Measurements from ENCODE around the gene MAP2K5.

MAP2K5 gene

GRCh38 chr15:67784856-67785430 is 242.4 kb downstream of the MAP2K5 start:
- Histone ChIP-seq H2BK120ac (ENCODE audit: low read depth, low read length) (no peak overlapping the region), H3K23ac (ENCODE audit: low read length) (no peak overlapping the region), H3K36me3 (ENCODE audit: control insufficient read depth, insufficient read depth, low read length) (no peaks in the 10 kb centered on the region), H4K8ac (ENCODE audit: low read depth, low read length) (no peak overlapping the region), H2BK5ac (ENCODE audit: low read length) (no peak overlapping the region), H2BK15ac (replicated peaks; ENCODE audit: low read depth) (no peak overlapping the region), H4K5ac (ENCODE audit: low read length) (no peak overlapping the region), H3K27me3 (ENCODE audit: insufficient read depth, low read length, poor library complexity) (no peaks in the 10 kb centered on the region), H3K4me1 (ENCODE audit: control insufficient read depth, low read depth, low read length) (peaks cover 4% of the 10 kb centered on the region), H3K4ac (ENCODE audit: low read depth, low read length) (no peak overlapping the region), H3K4me3 (ENCODE audit: low read length) (no peak overlapping the region), H3K18ac (ENCODE audit: low read length) (no peak overlapping the region), H2AK5ac (ENCODE audit: low read length) (no peak overlapping the region), H3K79me1 (ENCODE audit: low read length) (no peaks in the 10 kb centered on the region), H3K9ac (ENCODE audit: low read length) (no peak overlapping the region), H3K4me2 (ENCODE audit: low read length) (no peak overlapping the region), H3K56ac (ENCODE audit: low read length) (no peak overlapping the region), H3K27ac (ENCODE audit: low read depth, low read length) (no peak overlapping the region), H3K79me2 (ENCODE audit: control insufficient read depth, insufficient read depth, low read length) (no peaks in the 10 kb centered on the region)
- DNase-seq: no peak
- no CpG with 5 or more reads among the region's 12 CpGs for WGBS (ENCODE audit: extremely low coverage, insufficient coverage, low lambda C conversion rate)

DNA sequence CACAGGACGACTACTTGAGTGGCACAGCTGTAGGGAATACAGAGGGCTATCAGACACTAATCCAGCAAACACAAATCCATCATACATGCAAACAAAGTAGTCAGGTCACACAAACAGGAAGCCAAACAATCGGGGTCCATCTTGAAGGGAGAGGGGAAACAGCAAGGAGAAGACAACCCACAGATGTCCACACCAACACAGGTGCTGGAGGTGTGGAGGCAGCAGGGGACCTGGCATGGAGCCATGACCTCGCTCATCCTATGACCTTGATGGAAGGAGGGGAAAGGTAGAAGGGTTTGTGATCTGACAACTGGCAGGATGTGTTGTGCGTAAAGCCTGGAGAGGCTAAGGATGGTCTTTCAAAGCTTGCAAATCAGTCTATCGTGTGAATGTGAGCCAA is 242.9 kb downstream of the MAP2K5 start:
- no peak overlapping the region for H3K23ac ChIP-seq (ENCODE audit: low read length)
- H3K4me1 ChIP-seq (ENCODE audit: control insufficient read depth, low read depth, low read length): peaks cover 4% of the 10 kb centered on the region
- no peak overlapping the region for H3K18ac ChIP-seq (ENCODE audit: low read length)
- no peak for DNase-seq
- no peak overlapping the region for H3K56ac ChIP-seq (ENCODE audit: low read length)
- H3K79me2 ChIP-seq (ENCODE audit: control insufficient read depth, insufficient read depth, low read length): no peaks in the 10 kb centered on the region
- no peak overlapping the region for H3K4me3 ChIP-seq (ENCODE audit: low read length)
- no peak overlapping the region for H2BK120ac ChIP-seq (ENCODE audit: low read depth, low read length)
- no peak overlapping the region for H3K9ac ChIP-seq (ENCODE audit: low read length)
- no peak overlapping the region for H2BK15ac ChIP-seq (replicated peaks; ENCODE audit: low read depth)
- H3K27me3 ChIP-seq (ENCODE audit: insufficient read depth, low read length, poor library complexity): no peaks in the 10 kb centered on the region
- no peaks in the 10 kb centered on the region for H3K36me3 ChIP-seq (ENCODE audit: control insufficient read depth, insufficient read depth, low read length)
- H3K4ac ChIP-seq (ENCODE audit: low read depth, low read length): no peak overlapping the region
- no peak overlapping the region for H2BK5ac ChIP-seq (ENCODE audit: low read length)
- no peak overlapping the region for H4K8ac ChIP-seq (ENCODE audit: low read depth, low read length)
- H3K27ac ChIP-seq (ENCODE audit: low read depth, low read length): no peak overlapping the region
- no peaks in the 10 kb centered on the region for H3K79me1 ChIP-seq (ENCODE audit: low read length)
- H3K4me2 ChIP-seq (ENCODE audit: low read length): no peak overlapping the region
- H2AK5ac ChIP-seq (ENCODE audit: low read length): no peak overlapping the region
- no peak overlapping the region for H4K5ac ChIP-seq (ENCODE audit: low read length)
- no CpG with 5 or more reads among the region's 5 CpGs for WGBS (ENCODE audit: extremely low coverage, insufficient coverage, low lambda C conversion rate)

- H3K23ac ChIP-seq (ENCODE audit: low read length): no peak overlapping the region
- no peaks in the 10 kb centered on the region for H3K79me1 ChIP-seq (ENCODE audit: low read length)
- no peak overlapping the region for H2BK15ac ChIP-seq (replicated peaks; ENCODE audit: low read depth)
- H3K4me1 ChIP-seq (ENCODE audit: control insufficient read depth, low read depth, low read length): peaks cover 4% of the 10 kb centered on the region
- no peaks in the 10 kb centered on the region for H3K27me3 ChIP-seq (ENCODE audit: insufficient read depth, low read length, poor library complexity)
- H2BK120ac ChIP-seq (ENCODE audit: low read depth, low read length): no peak overlapping the region
- H3K56ac ChIP-seq (ENCODE audit: low read length): no peak overlapping the region
- H4K5ac ChIP-seq (ENCODE audit: low read length): no peak overlapping the region
- no peaks in the 10 kb centered on the region for H3K36me3 ChIP-seq (ENCODE audit: control insufficient read depth, insufficient read depth, low read length)
- H3K27ac ChIP-seq (ENCODE audit: low read depth, low read length): no peak overlapping the region
- no peak overlapping the region for H2AK5ac ChIP-seq (ENCODE audit: low read length)
- no peak for DNase-seq
- H3K4ac ChIP-seq (ENCODE audit: low read depth, low read length): no peak overlapping the region
- H3K4me3 ChIP-seq (ENCODE audit: low read length): no peak overlapping the region
- no peak overlapping the region for H4K8ac ChIP-seq (ENCODE audit: low read depth, low read length)
- WGBS (ENCODE audit: extremely low coverage, insufficient coverage, low lambda C conversion rate): no CpG with 5 or more reads among the region's 4 CpGs
- no peaks in the 10 kb centered on the region for H3K79me2 ChIP-seq (ENCODE audit: control insufficient read depth, insufficient read depth, low read length)
- H3K4me2 ChIP-seq (ENCODE audit: low read length): no peak overlapping the region
- H3K18ac ChIP-seq (ENCODE audit: low read length): no peak overlapping the region
- no peak overlapping the region for H2BK5ac ChIP-seq (ENCODE audit: low read length)
- H3K9ac ChIP-seq (ENCODE audit: low read length): no peak overlapping the region
Measured at GRCh38 chr15:67786646-67787045, 244.1 kb downstream of the MAP2K5 start.

DNA sequence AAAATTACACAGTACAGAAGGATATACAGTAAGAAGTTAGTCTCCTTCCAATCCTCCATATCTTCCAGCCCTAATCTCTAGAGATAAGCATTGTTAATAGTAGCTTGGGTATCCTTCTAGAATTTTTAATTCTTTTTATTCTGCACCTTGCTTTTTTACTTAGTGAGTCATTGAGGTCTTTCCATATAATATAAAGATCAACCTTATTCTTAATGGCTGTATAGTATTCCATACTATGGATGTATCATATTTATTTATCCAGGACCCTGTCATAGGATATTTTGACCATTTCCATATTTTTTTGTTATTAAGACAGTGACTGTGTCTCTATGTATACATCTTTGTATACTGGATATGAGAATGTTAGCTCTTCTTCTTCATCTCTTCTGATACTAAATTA is 246.5 kb downstream of the MAP2K5 start:
- Histone ChIP-seq H3K9ac (ENCODE audit: low read length) (no peak overlapping the region), H3K18ac (ENCODE audit: low read length) (no peak overlapping the region), H3K79me2 (ENCODE audit: control insufficient read depth, insufficient read depth, low read length) (no peaks in the 10 kb centered on the region), H2BK120ac (ENCODE audit: low read depth, low read length) (no peak overlapping the region), H3K27ac (ENCODE audit: low read depth, low read length) (no peak overlapping the region), H3K79me1 (ENCODE audit: low read length) (no peaks in the 10 kb centered on the region), H3K4me2 (ENCODE audit: low read length) (no peak overlapping the region), H4K8ac (ENCODE audit: low read depth, low read length) (no peak overlapping the region), H2BK15ac (replicated peaks; ENCODE audit: low read depth) (no peak overlapping the region), H3K56ac (ENCODE audit: low read length) (no peak overlapping the region), H3K23ac (ENCODE audit: low read length) (no peak overlapping the region), H2AK5ac (ENCODE audit: low read length) (no peak overlapping the region), H3K27me3 (ENCODE audit: insufficient read depth, low read length, poor library complexity) (no peaks in the 10 kb centered on the region), H4K5ac (ENCODE audit: low read length) (no peak overlapping the region), H3K4me1 (ENCODE audit: control insufficient read depth, low read depth, low read length) (no peaks in the 10 kb centered on the region), H3K4ac (ENCODE audit: low read depth, low read length) (no peak overlapping the region), H3K36me3 (ENCODE audit: control insufficient read depth, insufficient read depth, low read length) (no peaks in the 10 kb centered on the region), H2BK5ac (ENCODE audit: low read length) (no peak overlapping the region), H3K4me3 (ENCODE audit: low read length) (no peak overlapping the region)
- no peak for DNase-seq

DNA sequence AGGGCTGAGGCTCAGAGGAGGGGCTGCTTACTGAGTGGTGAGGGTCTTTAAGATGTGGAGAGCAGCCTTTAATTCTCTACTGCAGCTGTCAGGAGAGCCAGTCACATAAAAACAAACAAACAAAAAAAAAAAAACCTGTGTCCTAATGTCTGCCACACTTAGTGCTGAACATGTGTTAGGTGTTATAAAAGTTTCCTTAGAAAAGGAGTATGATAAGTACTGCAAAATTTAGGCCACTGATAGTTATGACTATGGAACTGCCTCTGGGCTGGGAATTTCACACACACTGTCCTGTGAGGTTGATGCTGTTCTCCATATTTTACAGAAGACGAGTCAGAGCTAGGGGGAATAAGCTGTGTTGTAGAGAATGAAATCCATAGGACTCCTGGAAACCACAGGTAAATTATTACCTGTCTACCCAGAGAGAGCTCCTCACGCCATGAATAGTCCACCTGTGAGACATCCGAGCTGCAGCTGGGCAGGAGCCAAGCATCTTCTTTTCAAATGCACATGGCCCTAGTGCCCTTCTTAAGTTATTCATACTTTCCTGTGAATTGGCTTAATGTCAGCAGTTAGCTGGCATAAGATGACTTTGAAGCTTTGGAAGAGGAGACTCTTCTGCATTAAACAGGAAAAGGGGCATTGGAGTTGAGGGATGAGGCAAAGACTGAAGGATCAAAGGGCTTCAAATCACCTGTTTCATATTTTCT is 248.3 kb downstream of the MAP2K5 start:
- H3K9ac ChIP-seq (ENCODE audit: low read length): no peak overlapping the region
- no peak overlapping the region for H3K4ac ChIP-seq (ENCODE audit: low read depth, low read length)
- no peaks in the 10 kb centered on the region for H3K79me2 ChIP-seq (ENCODE audit: control insufficient read depth, insufficient read depth, low read length)
- H3K36me3 ChIP-seq (ENCODE audit: control insufficient read depth, insufficient read depth, low read length): no peaks in the 10 kb centered on the region
- H4K5ac ChIP-seq (ENCODE audit: low read length): no peak overlapping the region
- no peaks in the 10 kb centered on the region for H3K27me3 ChIP-seq (ENCODE audit: insufficient read depth, low read length, poor library complexity)
- H3K79me1 ChIP-seq (ENCODE audit: low read length): no peaks in the 10 kb centered on the region
- no peaks in the 10 kb centered on the region for H3K4me1 ChIP-seq (ENCODE audit: control insufficient read depth, low read depth, low read length)
- H2AK5ac ChIP-seq (ENCODE audit: low read length): no peak overlapping the region
- DNase-seq: no peak
- no peak overlapping the region for H4K8ac ChIP-seq (ENCODE audit: low read depth, low read length)
- H3K18ac ChIP-seq (ENCODE audit: low read length): no peak overlapping the region
- H3K4me3 ChIP-seq (ENCODE audit: low read length): no peak overlapping the region
- H3K56ac ChIP-seq (ENCODE audit: low read length): no peak overlapping the region
- H3K4me2 ChIP-seq (ENCODE audit: low read length): no peak overlapping the region
- H3K23ac ChIP-seq (ENCODE audit: low read length): no peak overlapping the region
- no peak overlapping the region for H3K27ac ChIP-seq (ENCODE audit: low read depth, low read length)
- WGBS (ENCODE audit: extremely low coverage, insufficient coverage, low lambda C conversion rate): no CpG with 5 or more reads among the region's 3 CpGs
- no peak overlapping the region for H2BK15ac ChIP-seq (replicated peaks; ENCODE audit: low read depth)
- H2BK5ac ChIP-seq (ENCODE audit: low read length): no peak overlapping the region
- H2BK120ac ChIP-seq (ENCODE audit: low read depth, low read length): no peak overlapping the region
